Hepatic stellate cell (primary cell): Measurements from ENCODE around the gene DOCK8.
A peak's percentile ranks its signal among the peaks of the same experiment; 100 is the strongest.
"Not testable (repeated sequence)": the region's sequence is repeated elsewhere in the genome, so short reads cannot be mapped to it uniquely, and the experiment has no call there.

Experiments
- DNase-seq: peaks from one replicate; pipeline ENCODE4 v3.0.0; 2011; ENCODE audit warnings: low spot score

Gene DOCK8

GRCh38 chr9:363274-363612 is 148.6 kb downstream of the DOCK8 start:
- DNase-seq = no peak

GRCh38 chr9:365436-365835 is 150.8 kb downstream of the DOCK8 start:
- DNase-seq = no peak

DNA sequence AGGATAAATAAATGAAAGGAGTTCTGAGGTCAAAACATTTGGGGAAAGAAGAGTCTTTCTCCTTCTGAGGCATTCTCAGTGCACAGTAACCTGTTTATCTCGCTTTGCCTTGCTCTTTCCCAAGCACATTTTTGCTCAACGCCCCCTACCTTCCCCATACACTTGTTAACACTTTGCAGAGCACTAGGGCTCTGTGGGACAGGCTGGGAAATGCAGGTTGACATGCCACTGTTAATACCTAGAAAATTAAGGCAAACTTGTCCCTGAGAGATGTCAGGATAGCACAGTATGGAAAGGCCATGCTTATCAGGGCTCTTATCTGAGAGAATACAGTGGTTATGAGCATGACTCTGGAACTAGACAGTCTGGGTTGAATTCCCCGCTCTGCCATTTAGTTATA is 152.0 kb downstream of the DOCK8 start:
- no peak for DNase-seq

GRCh38 chr9:370086-370485 is 155.4 kb downstream of the DOCK8 start:
- DNase-seq = no peak

DNA sequence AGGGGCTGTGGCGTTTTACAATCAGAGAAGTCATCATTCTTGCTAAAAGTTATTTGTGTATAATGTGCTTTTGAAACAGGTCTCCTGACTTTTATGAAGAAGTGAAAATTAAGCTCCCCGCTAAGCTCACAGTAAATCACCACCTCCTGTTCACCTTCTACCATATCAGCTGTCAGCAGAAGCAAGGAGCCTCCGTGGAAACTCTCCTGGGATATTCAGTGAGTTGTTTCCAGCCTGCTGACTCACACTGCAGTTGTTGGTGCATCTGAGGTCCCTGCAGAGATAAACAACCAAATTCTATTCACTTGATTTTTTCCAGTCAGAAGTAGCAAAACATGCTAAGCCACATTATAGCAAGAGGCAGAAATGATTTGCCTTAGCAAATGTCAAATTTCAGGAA is 156.7 kb downstream of the DOCK8 start:
- DNase-seq = no peak

DNA sequence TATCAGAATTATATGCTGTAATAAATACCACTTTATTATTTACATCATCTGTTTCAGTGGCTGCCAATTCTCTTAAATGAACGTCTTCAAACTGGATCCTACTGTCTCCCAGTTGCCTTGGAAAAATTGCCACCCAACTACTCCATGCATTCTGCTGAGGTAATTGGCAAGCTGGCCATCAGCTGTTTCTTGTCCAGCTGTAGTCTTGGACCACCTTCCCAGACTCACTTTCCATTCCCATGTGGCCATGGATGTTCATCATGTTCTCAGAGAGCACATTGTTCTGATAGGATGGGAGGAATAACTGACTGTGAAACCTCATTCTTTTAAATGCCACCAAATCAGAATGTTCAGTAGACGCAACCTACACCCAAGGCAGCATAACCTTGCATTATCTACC is 157.5 kb downstream of the DOCK8 start:
- DNase-seq = no peak

DNA sequence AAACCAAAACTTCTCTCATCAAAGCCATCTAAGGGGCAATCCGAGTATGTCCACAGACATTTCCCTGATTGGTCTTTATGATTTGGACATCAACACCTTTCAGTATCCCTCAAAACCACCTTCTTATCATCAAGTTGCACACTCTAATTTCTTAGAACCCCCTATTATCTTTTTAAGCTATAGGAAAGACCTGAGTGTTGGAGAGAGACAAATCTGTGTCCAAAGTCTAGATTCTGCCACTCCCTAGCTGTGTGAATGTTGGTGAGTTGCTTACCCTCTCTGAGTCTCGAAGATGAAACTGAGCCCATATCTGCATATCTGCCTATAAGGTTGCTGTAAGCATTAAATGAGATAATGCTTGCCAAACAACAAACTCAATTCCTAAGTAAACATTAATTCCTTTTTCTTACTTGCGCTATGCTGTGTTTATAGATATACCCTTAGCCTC is 159.1 kb downstream of the DOCK8 start:
- no peak for DNase-seq

GRCh38 chr9:374736-375135 is 160.1 kb downstream of the DOCK8 start:
- DNase-seq = no peak

- DNase-seq = no peak
Measured at GRCh38 chr9:376115-376514, 161.4 kb downstream of the DOCK8 start.

DNA sequence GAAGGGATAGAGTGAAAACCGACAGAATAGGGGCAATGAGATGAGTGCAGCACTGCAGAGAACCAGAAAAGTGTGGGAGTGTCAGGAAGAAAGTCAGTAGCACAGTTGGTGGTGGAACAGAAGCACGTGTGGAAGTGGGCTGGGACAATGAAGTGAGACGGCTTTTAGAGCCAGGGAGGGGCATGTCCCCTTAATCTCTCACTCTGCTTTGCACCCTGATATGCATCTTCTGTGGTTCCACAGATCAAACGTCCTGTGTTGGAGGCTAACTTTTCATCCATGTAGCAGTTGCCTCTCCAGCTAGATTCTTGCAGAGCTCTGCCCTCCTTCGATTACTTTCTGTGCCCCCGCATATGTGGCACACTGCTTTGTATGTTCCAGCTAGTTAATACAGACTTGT is 163.6 kb downstream of the DOCK8 start:
- DNase-seq = no peak

DNA sequence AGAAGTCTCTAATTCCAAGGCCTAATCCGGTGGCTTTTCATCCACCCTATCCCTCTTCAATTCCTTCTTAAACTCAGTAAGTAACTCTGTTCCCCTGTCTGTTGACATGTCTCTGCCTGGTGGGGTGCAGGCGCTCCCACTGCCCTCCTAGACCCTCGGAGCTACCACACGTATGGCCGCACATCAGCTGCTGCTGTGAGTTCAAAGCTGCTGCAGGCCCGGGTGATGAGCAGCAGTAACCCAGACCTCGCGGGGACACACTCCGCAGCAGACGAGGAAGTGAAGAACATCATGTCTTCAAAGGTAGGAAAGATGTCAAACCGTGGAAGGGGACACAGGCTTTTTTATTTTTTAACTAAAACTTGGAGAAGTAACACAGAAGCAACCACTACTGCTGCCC is 167.7 kb downstream of the DOCK8 start:
- DNase-seq = no peak

DNA sequence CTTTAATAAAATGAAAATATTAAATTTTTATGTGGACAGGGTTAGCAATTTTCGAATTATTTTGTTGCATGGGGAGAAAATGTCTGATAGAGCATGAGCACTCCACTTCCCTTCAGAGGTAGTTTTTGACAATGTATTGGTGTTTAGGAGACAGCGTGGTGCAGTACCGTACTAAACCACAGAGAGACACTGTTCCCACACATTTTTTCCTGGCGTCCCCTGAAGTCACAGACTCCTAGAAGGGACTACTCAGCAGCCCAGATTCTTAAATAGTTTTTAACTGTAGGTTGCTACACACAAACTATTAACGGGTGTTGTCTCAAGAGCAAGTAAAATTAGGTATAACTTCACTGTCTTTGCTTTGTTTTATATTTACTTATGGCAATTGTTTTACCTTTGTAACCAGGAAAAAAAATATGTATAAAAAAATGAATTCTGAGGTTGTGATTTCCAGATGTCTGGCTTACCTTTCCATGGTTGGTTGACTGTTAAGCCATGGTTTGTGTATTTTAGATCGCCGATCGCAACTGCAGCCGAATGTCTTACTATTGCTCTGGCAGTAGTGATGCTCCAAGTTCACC is 171.2 kb downstream of the DOCK8 start:
- peak; percentile 40 for DNase-seq

DNA sequence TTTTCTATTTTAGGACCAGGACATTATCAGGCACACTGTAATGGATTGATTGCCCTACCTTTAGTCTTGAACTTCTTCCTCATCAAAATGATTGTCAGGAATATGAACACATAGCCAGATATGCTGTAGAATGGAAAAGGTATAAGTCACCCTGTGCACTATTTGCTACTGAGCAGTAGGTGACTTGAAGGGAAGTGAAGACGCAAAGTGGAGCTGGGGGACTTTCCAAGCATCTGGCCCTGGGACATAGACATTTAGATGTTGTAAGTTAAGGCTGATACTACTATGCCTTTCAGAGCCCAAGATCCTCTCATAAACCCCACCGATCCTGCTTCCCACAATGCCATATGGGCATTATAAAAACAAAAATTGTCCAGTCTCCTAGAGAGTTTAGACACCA is 174.5 kb downstream of the DOCK8 start:
- no peak for DNase-seq

- DNase-seq = no peak
Measured at GRCh38 chr9:389758-390157, 175.1 kb downstream of the DOCK8 start.

- DNase-seq = no peak
Measured at GRCh38 chr9:392077-392804, 177.6 kb downstream of the DOCK8 start.

DNA sequence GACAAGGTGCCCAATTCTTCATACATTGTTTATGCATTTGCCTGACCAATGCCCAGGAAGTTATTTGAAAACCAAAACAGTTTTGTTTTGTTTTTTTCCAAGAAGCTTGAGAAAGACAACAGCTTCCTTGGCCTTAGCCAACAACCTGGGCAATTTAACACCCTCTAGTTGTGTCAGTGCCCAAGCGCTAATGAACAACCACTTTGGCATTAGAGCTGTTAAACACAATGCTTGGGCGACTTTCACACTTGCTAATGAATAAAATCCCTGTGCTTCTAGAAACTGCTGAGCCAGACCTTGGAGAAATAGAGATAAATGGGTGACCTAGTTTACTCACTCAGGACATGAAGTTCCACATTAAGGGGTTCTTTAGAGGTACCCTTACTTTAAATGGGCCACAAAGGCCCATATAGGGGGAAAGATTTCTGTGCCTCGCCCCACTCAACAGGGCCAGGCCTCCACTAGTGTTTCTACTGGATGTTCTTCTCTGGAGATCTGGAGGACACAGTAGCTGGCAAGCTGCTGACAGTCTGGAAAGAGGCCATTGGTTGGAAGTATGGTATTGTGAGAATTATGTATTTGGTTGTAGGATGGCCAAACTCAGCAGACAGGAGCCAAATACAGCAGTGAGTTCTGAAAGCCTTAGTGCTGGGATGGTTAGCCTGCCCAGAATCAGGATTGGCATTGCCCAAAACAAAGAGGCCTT is 179.8 kb downstream of the DOCK8 start:
- no peak for DNase-seq

GRCh38 chr9:396396-396795 is 181.7 kb downstream of the DOCK8 start:
- DNase-seq = no peak

DNA sequence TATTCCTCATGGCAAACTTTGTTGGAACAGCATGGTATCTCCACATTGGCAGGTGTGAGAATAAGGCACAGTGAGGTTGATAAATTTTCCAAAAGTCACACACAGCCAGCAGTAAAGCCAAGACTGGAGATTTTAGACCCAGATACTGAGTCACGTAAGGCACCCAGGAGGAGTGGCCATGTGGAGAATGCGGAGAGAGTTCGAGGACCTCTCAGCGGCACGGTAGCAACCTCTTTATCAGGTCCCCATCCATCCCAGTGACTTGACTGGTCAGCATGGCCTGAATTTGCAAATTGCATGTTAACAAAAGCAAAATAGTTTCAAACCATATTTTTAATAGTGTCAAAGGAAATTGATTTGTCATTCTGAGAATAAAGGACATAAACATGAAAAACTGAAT is 183.4 kb downstream of the DOCK8 start:
- no peak for DNase-seq

DNA sequence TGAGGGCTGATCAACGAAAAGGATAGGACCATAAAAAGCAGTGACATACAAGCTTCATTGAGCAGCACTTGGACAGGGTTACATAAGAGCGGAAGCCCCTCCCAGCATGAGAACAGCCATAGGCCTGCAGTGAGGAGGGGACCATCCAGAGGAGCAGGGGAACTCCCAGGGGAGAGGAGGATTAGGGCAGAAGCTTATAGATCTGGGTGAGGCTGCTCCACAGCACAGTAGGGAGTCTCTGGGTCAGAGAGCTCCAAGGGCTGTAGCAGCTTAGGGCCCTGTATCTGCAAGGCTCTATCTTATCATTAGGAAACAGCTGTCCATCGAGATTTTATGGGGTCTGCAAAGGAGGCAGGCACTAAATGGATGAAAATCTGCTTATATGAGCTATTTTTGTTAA is 186.6 kb downstream of the DOCK8 start:
- DNase-seq = no peak

DNA sequence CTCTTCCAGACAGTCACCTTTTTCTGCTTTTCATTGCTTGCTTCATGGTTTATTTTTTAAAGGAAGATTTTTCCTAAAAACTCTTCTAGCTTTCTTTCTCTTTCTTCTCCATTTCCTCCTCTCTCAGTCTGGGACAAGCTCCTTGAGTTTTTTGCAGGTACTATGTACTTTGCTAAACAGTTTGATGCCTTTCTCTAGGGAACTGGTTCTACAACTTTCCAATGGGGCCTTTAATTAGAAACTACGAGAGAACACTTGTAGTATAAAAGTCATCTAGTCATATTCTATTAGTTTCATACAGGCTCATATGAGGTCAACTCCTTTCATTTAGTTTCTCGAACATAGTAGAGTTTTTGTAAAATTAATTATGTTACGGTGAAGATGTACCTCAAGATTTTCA is 189.6 kb downstream of the DOCK8 start:
- DNase-seq = no peak

DNA sequence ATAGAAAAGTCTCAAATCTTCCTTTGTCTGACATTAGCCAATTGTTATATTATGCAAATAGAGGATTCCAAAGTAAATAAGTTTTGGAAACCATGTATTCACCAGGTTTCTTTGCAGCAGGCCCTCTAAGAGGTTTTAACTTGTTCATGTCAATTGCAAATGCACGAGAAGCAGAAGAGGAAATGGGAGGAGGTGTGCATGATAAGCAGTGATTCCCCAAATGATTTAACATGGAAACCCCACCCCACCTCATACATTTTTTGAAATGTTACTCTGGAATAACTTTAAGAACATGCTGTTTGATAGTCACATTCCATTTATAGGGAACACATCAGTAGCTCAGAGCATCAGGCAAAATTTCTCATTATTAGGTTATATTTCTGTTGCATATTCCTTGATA is 190.7 kb downstream of the DOCK8 start:
- no peak for DNase-seq

- DNase-seq = no peak
Measured at GRCh38 chr9:406886-407654, 192.4 kb downstream of the DOCK8 start.

- DNase-seq = not testable (repeated sequence)
Measured at GRCh38 chr9:409655-410054, 195.0 kb downstream of the DOCK8 start.
